Esophagus muscularis mucosa (tissue), 4 donors: ENCODE measurements around the gene SS18L1. TPM values are rescaled to one million over a fixed set of nuclear protein-coding genes. Genes with fewer than 3 reads are reported as not detected.

Experiments used
- DNase-seq: peaks from one replicate; pipeline ENCODE4 v3.0.0-alpha.2; 2017; ENCODE audit errors: extremely low spot score
- H3K27ac ChIP-seq, 4 donors: fragments of 200-600 bp; sonication (generic); replicated peaks in 1 of 4; 1 replicate in 3 of 4; 2 replicates in 1 of 4; pipeline ENCODE4 v1.5.1; 2016 to 2019; ENCODE audit warnings: mild to moderate bottlenecking in 1 of 4
- H3K27me3 ChIP-seq, 4 donors: fragments of 200-600 bp; sonication (generic); one replicate each; pipeline versions ENCODE4 v1.5.1 to v1.6.0; 2016 to 2019
- H3K36me3 ChIP-seq, 4 donors: fragments of 200-600 bp; sonication (generic); one replicate each; pipeline ENCODE4 v1.5.1; 2016 to 2019
- H3K4me1 ChIP-seq, 4 donors: fragments of 200-600 bp; sonication (generic); one replicate each; pipeline ENCODE4 v1.5.1; 2016 to 2019
- H3K4me3 ChIP-seq, 4 donors: fragments of 200-600 bp; sonication (generic); 1 replicate in 2 of 4; 2 replicates in 2 of 4; pipeline ENCODE4 v1.5.1; 2016 to 2019; ENCODE audit warnings: mild to moderate bottlenecking in 4 of 4, moderate library complexity in 1 of 4
- H3K9me3 ChIP-seq, 4 donors: fragments of 200-600 bp; sonication (generic); 1 replicate in 3 of 4; 2 replicates in 1 of 4; pipeline ENCODE4 v1.5.1; 2016 to 2019
- EP300 ChIP-seq: sonication (generic); formaldehyde crosslinking; IDR thresholded peaks from one replicate; pipeline ENCODE4 v1.6.1; 2017; ENCODE audit warnings: antibody characterized with exemption
- POLR2A ChIP-seq: fragments of 450-650 bp; IDR thresholded peaks from one replicate; pipeline ENCODE4 v1.6.1; 2017; ENCODE audit warnings: antibody characterized with exemption, moderate library complexity, mild to moderate bottlenecking, low read depth
- POLR2AphosphoS5 ChIP-seq, 2 donors: sonication (generic); formaldehyde crosslinking; IDR thresholded peaks; one replicate each; pipeline ENCODE4 v1.6.1; 2017; ENCODE audit warnings: antibody characterized with exemption in 2 of 2
- WGBS: methylation state at CpG from one replicate; pipeline ENCODE4 v1.1.5; 2018; 5-methylcytosine and 5-hydroxymethylcytosine counted together
- intact Hi-C: fragments of 100-400 bp; cut with DNase I; formaldehyde crosslinking; loops from one replicate; pipeline ENCODE4 v1.15.1; 2023
- total RNA-seq, 4 donors: library from RNA; depleted of rRNA; stranded (reverse); fragments of >200 nt; gene quantifications; one replicate each; pipeline versions ENCODE4 v1.1.0 to v1.2.1, GENCODE V29; 2016
- TF ChIP-seq, protein P1 (sequence below), 3 experiments: fragments of 200-600 bp in 2 of 3; fragments of 450-650 bp in 1 of 3; sonication (generic) in 2 of 3; IDR thresholded peaks; one replicate each; pipeline ENCODE4 v1.5.1; 2017 to 2019; ENCODE audit warnings: antibody characterized with exemption in 3 of 3, mild to moderate bottlenecking in 2 of 3, moderate library complexity in 1 of 3

The SS18L1 gene
- total RNA-seq, 4 donors from 2014 or later, result 9.1 to 13.3 (median 10.8) TPM

DNA sequence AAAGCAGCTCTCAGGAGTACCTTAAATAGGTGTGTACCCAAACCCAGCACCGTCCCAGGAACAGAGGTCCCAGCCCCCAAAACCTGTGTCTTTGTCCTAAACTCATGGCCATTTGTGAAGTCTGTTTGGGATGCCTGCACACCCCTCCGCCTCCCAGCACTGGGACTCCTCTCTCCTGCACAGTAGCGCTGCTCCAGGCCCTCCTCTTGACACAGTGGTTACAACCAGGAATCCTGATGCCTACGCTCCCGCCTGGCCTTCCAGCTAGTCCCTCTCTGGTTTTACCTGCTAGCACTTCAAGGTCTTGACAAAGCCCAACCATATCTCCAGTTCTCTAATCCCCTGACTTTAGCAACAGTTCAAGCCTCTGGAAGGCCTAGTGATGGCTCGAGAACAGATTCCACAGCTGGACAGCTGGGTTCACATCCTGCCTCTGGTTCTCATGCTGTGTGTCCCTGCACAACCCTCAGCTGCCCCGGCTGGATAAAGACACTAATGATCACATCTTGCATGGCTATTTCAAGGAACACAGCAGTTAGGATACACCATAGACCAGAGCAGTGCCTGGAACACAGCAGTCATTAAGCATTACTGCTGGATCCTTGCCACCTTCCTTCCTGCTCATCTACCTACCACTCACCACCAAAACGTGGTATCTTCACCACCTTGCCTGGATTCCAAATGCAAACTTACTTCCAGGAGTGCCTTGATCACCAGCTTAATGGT is 5.9 kb upstream of the SS18L1 start:
- Histone ChIP-seq H3K4me1 (peaks cover 46 to 64% (median 49%) of the 10 kb centered on the region in 4 donors), H3K9me3 (no peaks in the 10 kb centered on the region), H3K27ac (peak overlapping the region in 2 of 4 donors; percentile 29 to 69), H3K36me3 (peaks cover 39 to 82% (median 80%) of the 10 kb centered on the region in 4 donors), H3K4me3 (no peak overlapping the region), H3K27me3 (no peaks in the 10 kb centered on the region)
- TF ChIP-seq EP300, result no peak
- 80% methylated on average over 7 of the region's 8 CpGs for WGBS
- intact Hi-C loops, result loop anchor here (5.0 kb wide), 3 partner anchors 75 to 125 kb away; no protein-coding TSS in a partner anchor
- DNase-seq, result no peak

DNA sequence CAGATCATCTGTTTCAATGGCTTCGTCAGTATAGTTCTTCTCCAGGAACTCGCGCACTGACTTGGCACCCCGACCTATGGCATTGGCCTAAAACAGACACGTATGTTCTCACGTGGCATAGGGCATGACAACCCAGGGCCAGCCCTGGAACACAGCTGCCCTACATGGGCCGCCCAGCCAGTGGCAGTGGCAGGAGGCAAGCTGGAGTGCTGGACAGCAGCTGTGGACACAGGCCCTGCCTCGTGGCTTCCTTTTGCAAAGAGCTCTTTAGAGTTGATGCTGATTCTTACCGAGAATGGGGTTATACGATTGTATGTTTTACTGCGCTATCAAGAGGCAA is 5.4 kb upstream of the SS18L1 start:
- WGBS, result 74% methylated on average over 11 of the region's 11 CpGs
- no peak for DNase-seq
- H3K4me1 ChIP-seq, result peaks cover 40 to 59% (median 44%) of the 10 kb centered on the region in 4 donors
- H3K27ac ChIP-seq, result peak overlapping the region in 1 of 4 donors; percentile 29
- H3K4me3 ChIP-seq, result no peak overlapping the region
- no peaks in the 10 kb centered on the region for H3K27me3 ChIP-seq
- intact Hi-C loops, result loop anchor here (5.0 kb wide), 3 partner anchors 76 to 126 kb away; no protein-coding TSS in a partner anchor
- peaks cover 39 to 77% (median 74%) of the 10 kb centered on the region in 4 donors for H3K36me3 ChIP-seq
- TF ChIP-seq EP300, result no peak
- no peaks in the 10 kb centered on the region for H3K9me3 ChIP-seq

DNA sequence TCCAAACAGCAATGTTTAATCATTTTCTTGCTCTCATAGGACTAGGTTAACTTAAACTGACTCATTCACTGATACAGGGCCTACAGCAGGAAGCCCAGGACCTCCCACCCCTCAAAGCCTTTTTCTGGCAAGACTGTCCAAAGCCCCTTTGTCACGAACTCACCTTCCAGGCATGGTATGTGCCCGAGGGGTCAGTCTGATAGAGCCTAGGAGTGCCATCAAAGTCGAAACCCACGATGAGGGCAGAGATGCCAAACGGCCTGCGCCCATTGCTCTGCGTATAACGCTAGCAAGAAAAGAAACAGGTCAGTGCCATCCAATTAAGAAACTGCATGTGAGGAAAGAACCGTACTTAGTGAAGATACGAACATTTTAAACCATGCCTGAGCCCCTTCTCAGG is 4.7 kb upstream of the SS18L1 start:
- no peak overlapping the region for H3K4me3 ChIP-seq
- 90% methylated on average over 10 of the region's 10 CpGs for WGBS
- no peak for TF ChIP-seq EP300
- TF ChIP-seq POLR2A, result no peak
- no peak for TF ChIP-seq POLR2AphosphoS5 (IDR thresholded peaks at IDR 0.05)
- TF ChIP-seq, protein P1, sequence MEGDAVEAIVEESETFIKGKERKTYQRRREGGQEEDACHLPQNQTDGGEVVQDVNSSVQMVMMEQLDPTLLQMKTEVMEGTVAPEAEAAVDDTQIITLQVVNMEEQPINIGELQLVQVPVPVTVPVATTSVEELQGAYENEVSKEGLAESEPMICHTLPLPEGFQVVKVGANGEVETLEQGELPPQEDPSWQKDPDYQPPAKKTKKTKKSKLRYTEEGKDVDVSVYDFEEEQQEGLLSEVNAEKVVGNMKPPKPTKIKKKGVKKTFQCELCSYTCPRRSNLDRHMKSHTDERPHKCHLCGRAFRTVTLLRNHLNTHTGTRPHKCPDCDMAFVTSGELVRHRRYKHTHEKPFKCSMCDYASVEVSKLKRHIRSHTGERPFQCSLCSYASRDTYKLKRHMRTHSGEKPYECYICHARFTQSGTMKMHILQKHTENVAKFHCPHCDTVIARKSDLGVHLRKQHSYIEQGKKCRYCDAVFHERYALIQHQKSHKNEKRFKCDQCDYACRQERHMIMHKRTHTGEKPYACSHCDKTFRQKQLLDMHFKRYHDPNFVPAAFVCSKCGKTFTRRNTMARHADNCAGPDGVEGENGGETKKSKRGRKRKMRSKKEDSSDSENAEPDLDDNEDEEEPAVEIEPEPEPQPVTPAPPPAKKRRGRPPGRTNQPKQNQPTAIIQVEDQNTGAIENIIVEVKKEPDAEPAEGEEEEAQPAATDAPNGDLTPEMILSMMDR (IDR thresholded peaks at IDR 0.05), result no peak
- no peaks in the 10 kb centered on the region for H3K9me3 ChIP-seq
- no peak for DNase-seq
- intact Hi-C loops, result loop anchor here (5.0 kb wide), 3 partner anchors 77 to 127 kb away; no protein-coding TSS in a partner anchor
- no peaks in the 10 kb centered on the region for H3K27me3 ChIP-seq
- H3K4me1 ChIP-seq, result peaks cover 33 to 53% (median 36%) of the 10 kb centered on the region in 4 donors
- peak overlapping the region in 3 of 4 donors; percentile 0 to 16 (median 1) for H3K27ac ChIP-seq
- H3K36me3 ChIP-seq, result peaks cover 39 to 70% (median 67%) of the 10 kb centered on the region in 4 donors

DNA sequence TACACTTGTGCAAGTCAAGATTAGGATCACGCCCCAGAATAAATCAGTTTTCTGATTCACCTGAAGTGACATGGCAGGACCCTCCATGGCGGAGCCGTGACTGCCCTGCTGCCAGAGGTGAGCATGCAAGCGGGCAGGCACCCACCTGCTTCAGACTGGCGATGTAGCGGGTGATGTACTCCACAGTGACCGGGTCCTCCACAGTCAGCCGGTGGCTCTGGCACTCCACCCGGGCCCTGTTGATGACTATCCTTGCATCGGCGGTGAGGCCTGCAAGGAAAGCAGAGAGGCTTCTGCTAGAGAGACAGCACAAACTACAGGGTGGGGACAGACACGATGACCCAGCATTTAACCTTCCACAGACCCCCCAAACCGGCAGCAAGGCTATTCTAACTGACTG is 3.9 kb upstream of the SS18L1 start:
- Histone ChIP-seq H3K27me3 (no peaks in the 10 kb centered on the region), H3K4me3 (no peak overlapping the region), H3K27ac (peak overlapping the region in 2 of 4 donors; percentile 0 to 12), H3K4me1 (peaks cover 26 to 49% (median 32%) of the 10 kb centered on the region in 4 donors), H3K36me3 (peaks cover 39 to 62% (median 60%) of the 10 kb centered on the region in 4 donors), H3K9me3 (no peaks in the 10 kb centered on the region)
- WGBS, result 94% methylated on average over 11 of the region's 13 CpGs
- intact Hi-C loops, result loop anchor here (5.0 kb wide), 3 partner anchors 77 to 127 kb away; no protein-coding TSS in a partner anchor
- TF ChIP-seq POLR2A (no peak), POLR2AphosphoS5 (IDR thresholded peaks at IDR 0.05) (no peak), EP300 (no peak)
- TF ChIP-seq, protein P1 (IDR thresholded peaks at IDR 0.05), result no peak
- DNase-seq, result no peak

DNA sequence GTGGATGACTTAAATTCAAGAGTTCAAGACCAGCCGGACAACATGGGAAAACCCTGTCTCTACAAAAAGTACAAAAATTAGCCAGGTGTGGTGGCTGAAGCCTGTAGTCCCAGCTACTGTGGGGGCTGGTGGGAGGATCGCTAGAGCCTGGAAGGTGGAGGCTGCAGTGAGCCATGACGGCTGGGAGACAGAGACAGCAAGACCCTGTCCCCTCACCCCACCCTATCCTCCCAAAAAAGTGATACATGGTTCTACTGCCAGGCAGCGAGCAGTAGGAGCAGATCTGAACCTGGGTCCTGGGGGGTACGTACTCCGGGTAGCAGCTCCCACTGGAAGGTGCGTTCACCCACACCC is 2.5 kb upstream of the SS18L1 start:
- no peak for TF ChIP-seq POLR2AphosphoS5 (IDR thresholded peaks at IDR 0.05)
- TF ChIP-seq, protein P1 (IDR thresholded peaks at IDR 0.05), result no peak
- no peaks in the 10 kb centered on the region for H3K27me3 ChIP-seq
- peak overlapping the region in 2 of 4 donors; percentile 93 to 97 for H3K27ac ChIP-seq
- peaks cover 29 to 57% (median 38%) of the 10 kb centered on the region in 4 donors for H3K4me1 ChIP-seq
- H3K4me3 ChIP-seq, result peak overlapping the region in 3 of 4 donors; percentile 86 to 94 (median 93)
- no peak for DNase-seq
- 83% methylated on average over 5 of the region's 7 CpGs for WGBS
- peaks cover 37 to 49% (median 46%) of the 10 kb centered on the region in 4 donors for H3K36me3 ChIP-seq
- H3K9me3 ChIP-seq, result no peaks in the 10 kb centered on the region
- intact Hi-C loops, result no loop called here
